Measurements from ENCODE around the gene EIF2B2. TPM values are rescaled to one million over a fixed set of nuclear protein-coding genes. Genes with fewer than 3 reads are reported as not detected.

The EIF2B2 gene
- total RNA-seq, 2 donors from 2014 or later: 12.9 to 17.1 TPM

DNA sequence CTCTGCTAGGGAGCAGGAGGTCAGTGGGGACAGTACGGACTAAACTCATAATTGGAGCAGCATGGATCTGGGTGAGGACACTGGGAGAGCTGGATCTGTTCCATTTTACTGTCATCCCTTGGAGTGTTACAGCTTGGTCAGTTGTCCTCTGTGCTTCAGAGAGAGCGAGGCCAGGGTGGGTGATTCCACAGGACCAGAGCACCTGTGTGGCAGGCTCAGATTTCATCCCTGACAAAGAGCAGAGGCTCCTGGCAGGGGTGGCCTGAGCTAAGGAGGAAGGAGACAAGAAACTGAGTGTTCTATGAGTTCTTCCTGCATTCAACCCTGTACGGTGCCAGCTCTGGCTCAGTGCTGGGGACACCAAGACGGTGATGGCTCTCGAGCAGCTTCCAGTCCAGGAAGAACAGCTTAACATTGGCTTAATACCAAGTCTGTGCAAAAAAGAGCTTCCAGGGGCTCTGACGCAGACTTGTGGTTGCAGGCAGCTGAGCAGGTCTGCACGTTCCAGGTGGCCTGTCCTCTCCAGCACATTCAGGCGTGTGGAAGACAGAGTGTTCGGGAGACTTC is 38.9 kb upstream of the EIF2B2 start:
- TF ChIP-seq POLR2A (IDR thresholded peaks at IDR 0.05): no peak
- TF ChIP-seq, protein P1, sequence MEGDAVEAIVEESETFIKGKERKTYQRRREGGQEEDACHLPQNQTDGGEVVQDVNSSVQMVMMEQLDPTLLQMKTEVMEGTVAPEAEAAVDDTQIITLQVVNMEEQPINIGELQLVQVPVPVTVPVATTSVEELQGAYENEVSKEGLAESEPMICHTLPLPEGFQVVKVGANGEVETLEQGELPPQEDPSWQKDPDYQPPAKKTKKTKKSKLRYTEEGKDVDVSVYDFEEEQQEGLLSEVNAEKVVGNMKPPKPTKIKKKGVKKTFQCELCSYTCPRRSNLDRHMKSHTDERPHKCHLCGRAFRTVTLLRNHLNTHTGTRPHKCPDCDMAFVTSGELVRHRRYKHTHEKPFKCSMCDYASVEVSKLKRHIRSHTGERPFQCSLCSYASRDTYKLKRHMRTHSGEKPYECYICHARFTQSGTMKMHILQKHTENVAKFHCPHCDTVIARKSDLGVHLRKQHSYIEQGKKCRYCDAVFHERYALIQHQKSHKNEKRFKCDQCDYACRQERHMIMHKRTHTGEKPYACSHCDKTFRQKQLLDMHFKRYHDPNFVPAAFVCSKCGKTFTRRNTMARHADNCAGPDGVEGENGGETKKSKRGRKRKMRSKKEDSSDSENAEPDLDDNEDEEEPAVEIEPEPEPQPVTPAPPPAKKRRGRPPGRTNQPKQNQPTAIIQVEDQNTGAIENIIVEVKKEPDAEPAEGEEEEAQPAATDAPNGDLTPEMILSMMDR (IDR thresholded peaks at IDR 0.05): no peak
- Histone ChIP-seq H3K4me1 (no peaks in the 10 kb centered on the region), H3K27me3 (no peaks in the 10 kb centered on the region), H3K36me3 (replicated peaks in 1 of 2; ENCODE audit: insufficient read depth in 1 of 2, low read depth in 2 of 2) (no peaks in the 10 kb centered on the region), H3K9me3 (no peaks in the 10 kb centered on the region), H3K4me3 (no peak overlapping the region), H3K27ac (no peak overlapping the region)
- DNase-seq: no peak
- intact Hi-C loops (cut with DNase I): no loop called here
- peak; percentile 30 for ATAC-seq
- 36 to 56% methylated on average over 8 to 9 of the region's 9 CpGs for WGBS, 2 donors

DNA sequence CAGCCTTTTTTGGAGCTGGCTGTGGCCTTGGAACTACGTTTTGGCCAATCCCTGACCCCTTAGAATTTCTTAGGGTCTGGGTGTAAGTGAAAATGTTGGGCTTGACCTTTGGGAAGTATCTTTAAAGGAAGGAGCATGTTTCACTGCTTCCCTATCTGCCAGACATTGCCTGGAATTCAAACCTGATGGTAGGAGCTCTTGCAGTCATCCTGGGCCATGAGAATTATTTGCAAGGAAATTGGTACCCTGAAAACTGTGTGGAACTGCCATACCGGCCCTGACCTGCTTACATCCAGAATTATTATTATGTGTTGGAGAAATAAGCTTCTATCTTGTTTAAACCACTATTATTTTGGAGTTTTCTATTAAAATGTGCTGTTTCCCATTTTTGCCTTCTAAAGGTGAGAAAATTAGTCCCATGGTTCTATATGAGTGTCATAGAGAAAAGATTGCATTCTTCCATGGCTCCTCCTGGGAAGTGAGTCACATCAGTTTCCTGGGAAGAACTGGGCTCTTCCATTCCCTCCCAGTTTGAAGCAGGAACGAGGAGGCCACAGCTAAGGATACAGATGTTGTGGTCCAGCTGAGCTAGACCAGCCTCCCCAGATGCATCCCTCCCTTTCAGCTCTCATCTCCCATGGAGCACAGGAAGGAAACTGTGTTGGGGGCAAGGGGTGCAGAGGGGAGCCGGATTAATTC is 37.8 kb upstream of the EIF2B2 start:
- 53 to 58% methylated on average over 4 of the region's 4 CpGs for WGBS, 2 donors
- no peaks in the 10 kb centered on the region for H3K4me1 ChIP-seq
- H3K36me3 ChIP-seq (replicated peaks in 1 of 2; ENCODE audit: insufficient read depth in 1 of 2, low read depth in 2 of 2): no peaks in the 10 kb centered on the region
- intact Hi-C loops (cut with DNase I): no loop called here
- ATAC-seq: no peak
- TF ChIP-seq POLR2A (IDR thresholded peaks at IDR 0.05): no peak
- TF ChIP-seq, protein P1 (IDR thresholded peaks at IDR 0.05): no peak
- H3K27me3 ChIP-seq: no peaks in the 10 kb centered on the region
- no peak for DNase-seq
- no peak overlapping the region for H3K27ac ChIP-seq
- H3K4me3 ChIP-seq: no peak overlapping the region
- H3K9me3 ChIP-seq: no peaks in the 10 kb centered on the region

DNA sequence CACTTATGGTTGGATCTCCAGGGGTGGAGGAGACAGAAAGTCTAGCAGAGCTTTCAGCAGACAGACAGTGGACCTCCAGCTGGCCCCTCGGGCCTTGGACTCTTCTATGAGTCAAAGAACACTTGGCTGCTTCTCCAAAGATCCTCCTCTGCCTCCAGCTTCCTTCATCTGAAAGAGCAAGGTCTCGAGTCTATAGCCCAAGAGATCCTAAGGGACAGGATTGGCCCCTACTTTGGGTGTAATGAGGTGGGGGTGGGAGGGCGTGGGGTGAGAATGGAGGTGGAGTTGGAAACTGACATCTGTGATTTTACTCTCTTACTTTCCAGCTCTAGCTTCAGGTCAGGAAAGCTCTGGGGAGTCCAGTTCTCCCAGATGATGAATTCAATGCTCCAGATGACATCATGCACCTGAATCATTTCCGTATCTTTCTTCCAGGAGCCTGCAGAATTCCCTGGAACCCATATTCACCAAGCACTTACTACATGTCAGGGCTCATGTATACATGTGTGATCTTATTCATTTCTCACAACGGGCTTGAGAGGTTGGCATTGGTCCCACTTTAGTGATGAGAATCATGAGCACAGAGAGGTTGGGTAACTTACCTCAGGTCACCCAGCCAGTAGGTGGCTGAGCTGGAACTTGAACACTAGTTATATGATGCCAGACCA is 37.1 kb upstream of the EIF2B2 start:
- H3K27me3 ChIP-seq: no peaks in the 10 kb centered on the region
- H3K4me1 ChIP-seq: no peaks in the 10 kb centered on the region
- no peak overlapping the region for H3K4me3 ChIP-seq
- no peaks in the 10 kb centered on the region for H3K36me3 ChIP-seq (replicated peaks in 1 of 2; ENCODE audit: insufficient read depth in 1 of 2, low read depth in 2 of 2)
- no peak for TF ChIP-seq POLR2A (IDR thresholded peaks at IDR 0.05)
- TF ChIP-seq, protein P1 (IDR thresholded peaks at IDR 0.05): no peak
- H3K9me3 ChIP-seq: no peaks in the 10 kb centered on the region
- intact Hi-C loops (cut with DNase I): no loop called here
- ATAC-seq: no peak
- no peak overlapping the region for H3K27ac ChIP-seq
- WGBS, 2 donors: 69 to 77% methylated on average over 5 of the region's 5 CpGs
- DNase-seq: no peak

DNA sequence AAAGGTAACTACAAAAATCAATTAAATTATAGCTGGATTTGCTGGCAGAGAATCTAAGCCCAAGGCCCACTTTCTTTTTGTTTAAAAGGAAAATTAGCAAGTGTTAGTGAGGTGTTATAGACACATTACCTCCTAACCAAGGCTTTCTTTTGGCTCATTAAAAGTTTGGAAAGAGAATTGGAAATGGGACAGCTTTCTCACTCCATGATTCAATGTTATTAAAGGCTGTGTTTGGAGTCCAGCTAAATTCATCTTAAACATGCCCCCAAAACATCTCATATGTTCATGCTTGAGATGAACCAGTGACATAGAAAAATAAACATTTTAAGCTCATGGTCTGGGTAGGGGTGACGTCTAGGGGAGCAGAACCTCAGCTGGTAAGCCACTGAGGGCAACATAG is 33.9 kb upstream of the EIF2B2 start:
- WGBS, 2 donors: 55 to 74% methylated on average over 1 of the region's 1 CpG
- no peak overlapping the region for H3K4me3 ChIP-seq
- no peak for DNase-seq
- H3K9me3 ChIP-seq: no peaks in the 10 kb centered on the region
- H3K27me3 ChIP-seq: no peaks in the 10 kb centered on the region
- H3K27ac ChIP-seq: no peak overlapping the region
- no peaks in the 10 kb centered on the region for H3K36me3 ChIP-seq (replicated peaks in 1 of 2; ENCODE audit: insufficient read depth in 1 of 2, low read depth in 2 of 2)
- no peaks in the 10 kb centered on the region for H3K4me1 ChIP-seq
- TF ChIP-seq, protein P1 (IDR thresholded peaks at IDR 0.05): no peak
- no peak for TF ChIP-seq POLR2A (IDR thresholded peaks at IDR 0.05)
- intact Hi-C loops (cut with DNase I): no loop called here
- ATAC-seq: no peak

Data from body of pancreas (tissue), 4 donors.